DOHH2 (cell line): Measurements from ENCODE around the gene NCKIPSD.

Experiments used
- EZH2phosphoT487 ChIP-seq: fragments of 200-600 bp; sonication (generic); IDR thresholded peaks from 2 replicates; pipeline ENCODE4 v1.6.1; 2017; ENCODE audit warnings: borderline replicate concordance, mild to moderate bottlenecking, antibody characterized with exemption, low read length, moderate library complexity, mixed read lengths
- TF ChIP-seq, protein P1 (sequence below): fragments of 200-600 bp; sonication (generic); IDR thresholded peaks from one replicate; pipeline ENCODE4 v1.5.1; 2014; ENCODE audit warnings: antibody characterized with exemption, mild to moderate bottlenecking, low read depth, low read length; ENCODE audit not compliant: poor library complexity, severe bottlenecking

DNA sequence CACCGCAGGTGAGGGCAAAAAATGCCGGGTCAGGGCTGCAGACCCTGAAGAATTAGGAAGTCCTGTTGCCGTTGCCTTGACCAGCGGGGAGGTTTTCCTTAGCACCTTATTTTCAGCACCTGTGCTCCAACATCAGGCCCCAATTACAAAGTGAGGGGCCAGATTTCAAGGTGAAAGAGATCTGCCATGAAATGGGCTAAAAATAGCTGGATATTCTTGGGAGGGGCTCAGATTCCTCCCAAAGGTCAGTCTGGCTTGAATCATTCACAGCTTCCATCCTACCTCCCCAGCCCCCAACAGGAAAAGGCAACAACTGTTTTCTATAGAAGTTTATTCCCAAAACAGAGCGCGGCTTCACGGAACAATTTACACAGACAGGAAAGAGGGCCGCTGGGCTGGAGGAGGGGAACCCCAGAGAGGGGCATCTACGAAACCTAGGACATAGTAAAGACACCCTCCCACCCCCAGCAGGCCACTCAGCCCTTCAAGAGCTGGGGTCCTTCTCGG, 49.5 kb downstream of the NCKIPSD start:
- TF ChIP-seq, protein P1, sequence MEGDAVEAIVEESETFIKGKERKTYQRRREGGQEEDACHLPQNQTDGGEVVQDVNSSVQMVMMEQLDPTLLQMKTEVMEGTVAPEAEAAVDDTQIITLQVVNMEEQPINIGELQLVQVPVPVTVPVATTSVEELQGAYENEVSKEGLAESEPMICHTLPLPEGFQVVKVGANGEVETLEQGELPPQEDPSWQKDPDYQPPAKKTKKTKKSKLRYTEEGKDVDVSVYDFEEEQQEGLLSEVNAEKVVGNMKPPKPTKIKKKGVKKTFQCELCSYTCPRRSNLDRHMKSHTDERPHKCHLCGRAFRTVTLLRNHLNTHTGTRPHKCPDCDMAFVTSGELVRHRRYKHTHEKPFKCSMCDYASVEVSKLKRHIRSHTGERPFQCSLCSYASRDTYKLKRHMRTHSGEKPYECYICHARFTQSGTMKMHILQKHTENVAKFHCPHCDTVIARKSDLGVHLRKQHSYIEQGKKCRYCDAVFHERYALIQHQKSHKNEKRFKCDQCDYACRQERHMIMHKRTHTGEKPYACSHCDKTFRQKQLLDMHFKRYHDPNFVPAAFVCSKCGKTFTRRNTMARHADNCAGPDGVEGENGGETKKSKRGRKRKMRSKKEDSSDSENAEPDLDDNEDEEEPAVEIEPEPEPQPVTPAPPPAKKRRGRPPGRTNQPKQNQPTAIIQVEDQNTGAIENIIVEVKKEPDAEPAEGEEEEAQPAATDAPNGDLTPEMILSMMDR: no peak
- TF ChIP-seq EZH2phosphoT487: no peak
